ENCODE data around the gene NPAS3.

- TF ChIP-seq CTCF (IDR thresholded peaks at IDR 0.05): no peak
- TF ChIP-seq POLR2A (IDR thresholded peaks at IDR 0.05): no peak
Measured at GRCh38 chr14:33584697-33585096, 646.0 kb downstream of the NPAS3 start.
